Measurements from ENCODE around the gene SHMT1.
A peak's percentile ranks its signal among the peaks of the same experiment; 100 is the strongest.
"Not testable (repeated sequence)": the region's sequence is repeated elsewhere in the genome, so short reads cannot be mapped to it uniquely, and the experiment has no call there.

The SHMT1 gene

DNA sequence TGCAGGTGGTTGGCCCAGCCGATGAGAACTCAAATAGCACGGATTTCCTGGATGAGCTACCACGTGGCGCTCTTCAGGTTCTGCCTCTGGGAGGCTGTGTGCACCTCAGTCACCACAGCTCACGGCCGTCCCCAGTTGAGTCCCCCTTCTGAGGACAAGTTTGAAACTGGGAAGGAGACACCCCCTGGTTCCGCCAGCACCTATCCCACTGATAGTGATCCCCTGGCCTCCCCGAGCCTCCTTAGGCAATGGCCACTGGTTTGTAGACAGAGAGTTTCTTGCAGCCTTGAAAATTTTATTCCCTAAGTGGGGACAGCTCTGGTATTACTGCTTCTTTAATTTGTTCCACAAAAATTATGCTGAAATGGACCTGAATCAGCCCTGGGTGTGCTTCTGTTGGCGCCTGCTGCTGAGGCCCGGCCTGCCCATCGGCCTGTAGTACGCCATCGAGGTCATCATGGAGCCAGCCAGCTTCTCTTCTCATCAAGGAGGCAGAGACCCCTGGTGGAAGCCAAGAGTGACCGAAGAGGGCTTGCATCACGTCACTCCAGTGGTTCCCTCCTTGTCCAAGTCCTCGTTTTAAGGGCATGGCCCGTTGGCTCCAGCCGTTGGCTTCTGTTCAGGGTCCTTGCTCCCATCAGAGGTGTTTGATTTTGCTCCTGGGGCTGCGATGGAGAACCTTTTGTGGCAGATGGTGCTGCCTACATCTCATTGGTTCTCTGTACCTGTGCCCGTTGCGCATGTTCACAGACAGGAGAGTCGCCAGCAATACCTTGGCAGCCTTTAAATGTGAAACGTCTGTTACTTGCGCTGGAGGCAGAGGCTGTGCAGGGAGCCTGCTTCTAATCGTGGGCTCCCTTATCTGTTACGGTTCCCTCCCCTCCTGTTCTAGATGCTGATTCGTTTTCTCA lies 39.0 kb downstream of the SHMT1 start:
- DNase-seq, result no peak

DNA sequence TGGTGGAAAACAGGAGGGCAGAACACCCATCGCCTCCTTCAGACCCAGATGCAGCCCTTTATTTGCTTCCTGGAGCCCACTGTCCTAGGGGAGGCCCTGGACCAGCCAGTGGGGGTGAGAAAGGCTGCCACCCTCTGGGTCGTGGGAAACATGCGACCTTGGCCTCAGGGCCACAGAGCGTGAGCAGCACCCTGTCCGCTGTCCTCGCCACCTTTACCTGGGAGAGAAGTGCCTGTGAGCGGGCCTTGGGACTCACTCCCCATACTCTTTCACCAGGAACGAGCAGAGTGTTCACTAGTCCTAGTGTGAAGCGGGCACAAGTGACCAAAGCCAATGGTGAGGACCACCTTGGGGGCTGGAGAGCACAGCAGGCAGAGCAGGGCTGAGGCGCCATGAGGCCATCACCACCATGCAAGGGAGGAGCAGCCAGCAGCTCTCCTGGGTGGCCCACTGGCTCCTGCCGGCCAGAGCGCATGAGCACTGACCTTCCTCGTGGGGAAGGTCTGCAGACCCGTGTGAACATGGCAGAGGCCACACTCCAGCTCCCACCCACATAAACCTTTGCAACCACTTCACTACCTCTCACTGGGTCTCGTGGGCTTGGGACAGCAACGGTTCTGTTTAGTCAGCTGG lies 39.7 kb downstream of the SHMT1 start:
- DNase-seq, result no peak

DNA sequence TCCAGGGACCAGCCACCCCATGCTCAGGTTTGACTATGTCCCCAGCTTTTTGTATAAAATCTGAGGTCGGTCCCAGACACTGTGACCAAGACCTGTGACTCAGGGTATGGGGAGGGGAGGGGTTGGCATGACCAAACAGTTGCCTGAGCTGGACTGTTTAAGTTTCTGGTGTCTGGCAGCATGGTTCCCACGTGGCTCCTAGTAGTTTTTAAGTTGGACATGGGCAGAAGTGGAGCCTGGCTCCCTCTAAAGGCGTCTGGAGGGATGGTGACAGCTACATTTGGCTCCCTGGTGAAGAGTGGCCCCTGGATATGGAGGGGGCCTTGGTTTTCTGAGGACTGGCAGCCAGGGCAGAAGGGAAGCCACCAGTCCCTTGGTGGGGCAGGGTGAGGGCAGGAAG lies 40.3 kb downstream of the SHMT1 start:
- DNase-seq, result no peak

DNA sequence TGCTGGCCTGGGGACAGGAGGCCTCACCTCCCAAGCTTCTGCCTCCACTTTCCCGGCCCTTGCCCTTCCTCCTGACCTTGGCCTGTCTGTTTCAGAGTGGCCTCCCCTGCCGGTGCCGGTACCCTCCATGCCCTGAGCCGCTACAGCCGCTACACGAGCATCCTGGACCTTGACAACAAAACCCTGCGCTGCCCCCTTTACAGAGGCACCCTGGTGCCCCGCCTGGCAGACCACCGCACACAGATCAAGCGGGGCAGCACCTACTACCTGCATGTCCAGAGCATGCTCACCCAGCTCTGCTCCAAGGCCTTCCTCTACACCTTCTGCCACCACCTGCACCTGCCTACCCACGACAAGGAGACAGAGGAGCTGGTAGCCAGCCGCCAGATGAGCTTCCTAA lies 40.8 kb downstream of the SHMT1 start:
- DNase-seq, result no peak

DNA sequence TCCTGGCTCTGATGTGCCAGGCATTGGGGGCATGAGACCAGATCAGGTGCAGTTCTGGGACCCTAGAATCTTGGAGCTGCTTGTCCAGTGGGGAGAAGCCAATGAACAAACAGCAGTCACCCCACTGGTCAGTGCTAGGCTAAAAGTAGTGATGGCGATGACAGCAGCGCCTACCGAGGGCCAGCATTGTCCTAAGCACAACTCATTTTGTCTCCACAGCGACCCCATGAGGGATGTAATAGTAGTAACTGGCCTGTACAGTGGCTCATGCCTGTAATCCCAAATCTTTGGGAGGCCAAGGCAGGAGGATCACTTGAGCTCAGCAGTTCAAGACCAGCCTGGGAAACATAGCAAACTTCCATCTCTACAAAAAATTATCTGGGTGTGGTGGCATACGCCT lies 42.0 kb downstream of the SHMT1 start:
- DNase-seq, result no peak

DNA sequence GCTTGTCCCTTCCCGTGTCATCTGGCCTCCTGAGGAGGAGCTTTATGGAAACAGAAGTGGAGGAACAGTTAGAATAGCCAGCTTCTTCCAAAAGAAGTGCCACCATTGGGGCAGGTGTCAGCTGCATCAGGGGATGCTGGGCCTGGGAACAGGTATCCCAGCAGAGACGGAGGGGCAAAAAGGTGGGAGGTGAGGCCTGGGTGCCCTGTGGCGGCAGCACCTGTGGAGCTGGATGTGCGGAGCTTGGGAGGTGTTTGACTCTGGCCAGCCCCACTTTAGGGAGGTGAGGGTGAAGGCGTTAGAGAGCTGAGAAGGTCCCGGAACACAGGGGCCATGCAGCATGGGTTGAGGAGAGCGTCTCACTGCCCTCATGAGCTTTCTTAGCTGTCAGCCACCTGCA lies 43.0 kb downstream of the SHMT1 start:
- no peak for DNase-seq

DNA sequence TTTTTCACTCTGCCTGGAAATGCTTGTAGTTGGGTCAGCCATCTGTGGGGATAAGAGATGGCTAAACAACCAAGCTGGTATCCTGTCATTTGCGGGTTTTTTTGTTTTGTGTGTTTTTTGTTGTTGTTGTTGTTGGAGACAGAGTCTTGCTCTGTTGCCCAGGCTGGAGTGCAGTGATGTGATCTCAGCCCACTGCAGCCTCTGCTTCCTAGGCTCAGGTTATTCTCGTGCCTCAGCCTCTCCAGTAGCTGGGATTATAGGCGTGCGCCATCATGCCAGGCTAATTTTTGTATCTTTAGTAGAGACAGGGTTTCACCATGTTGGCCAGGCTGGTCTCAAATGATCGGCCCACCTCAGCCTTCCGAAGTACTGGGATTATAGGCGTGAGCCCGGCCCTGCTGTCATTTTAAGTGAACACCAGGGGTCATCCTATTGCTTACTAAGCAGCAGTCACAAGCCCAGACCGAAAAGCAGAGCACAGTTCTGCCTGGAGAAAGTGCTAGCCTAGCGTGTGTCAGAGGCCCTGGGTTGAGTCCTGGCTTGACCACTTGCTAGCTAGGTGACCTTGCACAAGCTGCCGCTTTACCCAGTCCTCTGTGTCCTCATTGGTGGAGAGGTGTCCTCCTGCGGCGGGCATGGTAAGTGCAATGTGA lies 43.6 kb downstream of the SHMT1 start:
- no peak for DNase-seq

DNA sequence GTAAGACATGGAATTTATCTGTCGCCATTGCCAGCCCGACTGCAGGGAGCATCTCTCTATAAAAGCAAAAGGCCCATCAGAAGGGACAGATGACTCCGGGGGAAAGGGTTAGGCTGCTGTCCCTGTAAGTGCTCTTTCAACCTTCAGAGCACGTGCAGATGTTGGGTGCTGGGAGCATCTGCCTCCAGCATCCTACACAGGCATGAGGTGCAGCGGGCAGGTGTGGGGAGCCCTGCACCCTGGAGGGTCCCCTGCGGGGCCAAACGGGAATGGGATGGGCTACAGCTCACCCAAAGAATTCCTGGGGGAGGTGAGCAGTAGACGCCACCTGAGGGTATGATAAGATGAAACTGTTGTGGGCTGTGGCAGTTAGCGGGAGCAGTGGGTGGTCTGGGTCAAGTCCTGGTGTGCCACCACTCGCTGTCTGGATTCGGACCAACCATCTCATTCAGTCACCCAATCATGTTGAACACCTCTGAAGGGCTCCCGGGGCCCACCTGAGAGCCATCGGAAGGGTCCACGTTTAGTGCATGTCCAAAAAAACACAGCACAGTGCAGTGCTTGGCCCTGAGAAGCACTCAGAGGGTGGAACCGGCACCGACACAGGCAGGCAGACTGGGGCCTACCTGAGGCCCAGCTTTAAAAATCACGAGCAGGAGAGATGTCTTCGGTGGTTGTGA lies 44.4 kb downstream of the SHMT1 start:
- DNase-seq, result no peak

DNA sequence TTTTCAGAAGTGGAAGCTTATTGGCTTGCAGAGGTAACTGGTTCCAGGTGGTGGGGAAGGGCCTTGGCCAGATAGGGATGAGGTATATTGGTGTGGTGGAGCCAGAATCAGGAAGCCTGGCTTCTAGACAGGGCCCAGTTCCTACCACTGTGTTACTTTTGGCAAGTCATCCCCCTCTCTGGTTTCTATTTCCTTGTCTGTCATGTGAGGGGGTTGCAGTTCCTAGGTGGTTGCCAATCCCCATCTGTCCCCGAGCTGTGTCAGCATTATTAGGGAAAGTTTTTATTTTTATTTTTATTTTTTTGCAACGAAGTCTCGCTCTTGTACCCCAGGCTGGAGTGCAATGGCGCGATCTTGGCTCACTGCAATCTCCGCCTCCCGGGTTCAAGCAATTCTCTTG lies 45.2 kb downstream of the SHMT1 start:
- DNase-seq, result no peak

DNA sequence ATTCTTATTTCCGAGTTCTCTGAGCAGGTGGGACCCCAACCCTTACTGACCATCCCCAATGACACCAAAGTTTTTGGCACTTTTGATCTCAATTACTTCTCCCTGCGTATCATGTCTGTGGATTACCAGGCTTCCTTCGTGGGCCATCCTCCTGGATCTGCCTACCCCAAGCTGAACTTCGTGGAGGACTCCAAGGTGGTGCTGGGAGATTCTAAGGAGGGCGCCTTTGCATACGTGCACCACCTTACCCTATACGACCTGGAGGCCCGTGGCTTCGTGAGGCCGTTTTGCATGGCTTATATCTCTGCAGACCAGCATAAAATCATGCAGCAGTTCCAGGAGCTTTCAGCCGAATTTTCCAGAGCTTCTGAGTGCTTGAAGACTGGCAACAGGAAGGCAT lies 47.4 kb downstream of the SHMT1 start:
- no peak for DNase-seq

DNA sequence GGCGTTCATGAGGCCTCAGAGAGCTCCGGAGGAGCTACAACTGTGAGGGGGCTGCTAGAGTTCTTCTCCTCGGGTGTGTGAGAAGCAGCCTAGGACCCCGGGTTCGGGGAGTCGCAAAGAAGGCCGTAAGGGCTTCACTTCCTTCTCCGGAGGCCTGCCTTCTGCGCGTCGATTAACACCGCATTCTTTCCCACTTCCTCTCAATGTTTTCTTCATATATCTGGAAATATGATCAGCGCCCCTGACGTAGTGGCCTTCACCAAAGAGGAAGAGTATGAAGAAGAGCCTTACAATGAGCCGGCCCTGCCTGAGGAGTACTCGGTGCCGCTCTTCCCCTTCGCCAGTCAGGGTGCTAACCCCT lies 47.8 kb downstream of the SHMT1 start:
- DNase-seq, result peak; percentile 44

DNA sequence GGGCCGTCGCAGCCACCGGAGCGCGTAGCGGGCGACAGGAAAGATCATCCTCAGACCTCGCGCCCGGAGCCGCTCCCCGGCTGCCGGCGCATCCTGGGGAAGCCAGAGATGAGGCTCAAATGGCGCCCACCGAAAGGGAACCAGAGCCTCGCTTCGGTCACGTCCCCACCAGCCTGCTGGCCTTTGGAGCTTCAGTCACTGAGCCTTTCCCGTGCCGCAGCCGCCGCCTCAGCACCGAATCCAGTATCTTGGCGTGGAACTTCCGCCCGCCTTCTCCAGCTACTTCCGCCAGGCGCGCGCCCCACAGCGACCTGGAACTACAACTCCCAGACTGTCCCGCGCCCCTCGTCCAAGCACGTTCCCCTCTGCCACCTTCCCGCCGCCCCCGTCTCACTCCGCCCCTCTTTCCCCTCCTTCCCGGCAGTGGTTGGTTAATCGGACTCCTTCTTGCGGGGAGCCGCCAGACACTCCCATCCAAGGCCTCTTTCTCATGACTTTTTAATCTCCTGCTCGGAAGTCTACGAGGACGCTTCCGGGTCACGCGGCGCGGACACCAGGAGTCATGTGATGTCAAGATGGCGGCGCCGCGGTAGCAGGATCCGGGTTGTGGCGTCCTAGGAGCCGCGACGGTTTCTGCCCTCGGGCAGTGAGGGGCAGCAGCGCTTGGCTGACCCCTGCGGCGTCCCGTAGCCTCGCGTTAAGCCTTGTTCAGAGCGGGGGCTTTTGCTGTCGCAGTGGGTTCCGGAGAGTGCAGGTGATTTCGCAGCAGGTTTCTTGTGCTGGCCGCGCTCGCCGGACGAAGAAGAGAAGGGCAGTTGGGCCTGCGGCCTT lies 48.4 kb downstream of the SHMT1 start, which contains the start of the genes SMCR8 and TOP3A:
SMCR8 (plus strand) TSS at position 563 of the 831 bp plus-strand sequence. CDS start 497 bp downstream, outside the sequence.
TOP3A (minus strand) TSS at position 264 of the 831 bp plus-strand sequence; CDS start at position 48, 216 bp downstream.
- DNase-seq, result peak; percentile 98

DNA sequence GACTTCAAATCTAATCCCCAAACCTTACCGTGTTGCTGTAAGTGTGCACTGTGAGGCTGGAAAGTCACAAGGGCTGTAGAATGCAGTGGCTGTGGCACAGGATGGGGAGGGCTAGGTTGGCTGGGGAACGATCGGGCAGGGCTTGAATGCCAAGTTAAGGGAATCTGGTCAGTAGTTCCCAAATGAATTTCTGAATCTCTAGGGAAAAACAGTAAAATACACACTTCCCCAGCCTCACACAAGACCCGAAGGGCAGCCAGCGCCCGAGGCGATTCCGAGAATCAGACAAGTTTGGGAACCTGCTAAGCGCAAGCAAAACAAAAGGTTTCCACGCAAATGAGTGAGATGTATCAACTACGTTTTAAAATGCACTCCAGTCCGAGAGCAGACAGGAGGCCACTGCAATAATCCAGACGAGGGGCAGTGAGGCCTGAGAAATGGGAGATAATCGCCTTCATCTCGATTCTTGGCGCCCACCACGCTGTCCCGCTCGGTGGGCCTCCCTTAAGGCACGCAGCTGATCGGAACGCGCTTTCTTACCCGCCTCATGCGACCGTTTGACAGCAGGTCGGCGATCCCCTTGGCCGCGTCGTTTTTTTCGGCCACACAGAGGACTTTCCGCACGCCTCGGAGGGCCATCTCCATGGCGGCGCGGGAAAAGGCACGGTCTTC lies 49.2 kb downstream of the SHMT1 start:
- no peak for DNase-seq

DNA sequence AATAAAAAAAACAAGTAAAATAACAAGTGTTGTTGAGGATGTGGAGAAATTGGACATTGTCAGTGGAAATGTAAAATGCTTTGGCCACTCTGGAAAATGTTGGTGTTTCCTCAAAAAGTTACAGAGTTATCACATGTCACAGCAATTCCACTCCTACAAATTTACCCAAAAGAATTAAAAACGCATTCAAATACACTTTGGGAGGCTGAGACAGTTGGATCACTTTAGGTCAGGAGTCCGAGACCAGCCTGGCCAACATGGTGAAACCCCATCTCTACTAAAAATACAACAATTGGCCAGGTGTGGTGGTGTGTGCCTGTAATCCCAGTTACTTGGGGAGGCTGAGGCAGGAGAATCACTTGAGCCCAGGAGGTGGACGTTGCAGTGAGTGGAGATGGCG lies 54.1 kb downstream of the SHMT1 start:
- DNase-seq, result no peak

DNA sequence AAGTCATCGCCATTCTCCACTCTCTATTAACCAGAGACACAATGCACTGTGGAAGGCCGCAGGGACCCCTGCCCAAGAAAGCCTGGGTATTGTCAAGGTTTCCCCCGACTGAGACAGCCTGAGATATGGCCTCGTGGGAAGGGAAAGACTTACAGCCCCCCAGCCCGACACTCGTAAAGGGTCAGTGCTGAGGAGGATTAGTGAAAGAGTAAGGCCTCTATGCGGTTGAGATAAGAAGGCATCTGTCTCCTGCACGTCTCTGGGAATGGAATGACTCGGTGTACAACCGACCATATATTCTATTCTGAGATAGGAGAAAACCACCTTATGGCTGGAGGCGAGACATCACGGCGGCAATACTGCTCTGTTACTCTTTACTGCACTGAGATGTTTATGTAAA lies 60.1 kb downstream of the SHMT1 start:
- not testable (repeated sequence) for DNase-seq

DNA sequence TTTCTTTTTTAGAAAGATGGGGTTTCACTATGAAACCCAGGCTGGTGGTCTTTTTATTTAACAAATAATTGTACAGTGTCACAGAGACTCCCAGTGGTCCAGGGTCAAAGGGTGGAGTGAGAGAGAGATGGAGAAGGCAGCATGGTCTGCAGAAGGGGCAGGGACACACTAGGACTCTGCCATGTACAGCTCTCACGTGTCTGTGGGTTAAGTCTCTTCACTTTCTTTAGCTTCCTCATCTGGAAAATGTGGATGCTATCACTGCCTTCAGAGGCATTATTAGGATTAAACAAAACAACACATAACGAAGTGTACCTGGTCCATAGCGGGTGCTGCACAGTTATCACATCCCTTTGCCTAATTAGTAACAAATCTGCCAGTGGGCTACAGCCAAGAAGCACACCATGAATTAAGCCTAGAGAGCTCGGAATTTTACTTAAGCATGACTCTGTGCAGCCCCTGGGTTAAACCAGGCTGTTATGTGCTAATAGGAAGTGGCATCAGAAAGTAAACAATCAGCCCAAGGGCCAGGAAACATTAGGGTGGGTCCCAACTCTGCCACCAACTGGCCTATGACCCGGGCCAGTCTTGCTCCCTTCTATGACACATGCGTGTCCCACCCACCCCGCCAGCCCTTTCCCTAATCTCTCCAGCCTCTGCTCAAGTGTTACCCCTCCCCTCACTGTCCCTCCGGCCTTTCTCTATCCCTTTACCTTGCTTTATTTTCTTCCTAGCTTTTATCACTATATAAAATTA lies 62.4 kb downstream of the SHMT1 start:
- no peak for DNase-seq

DNA sequence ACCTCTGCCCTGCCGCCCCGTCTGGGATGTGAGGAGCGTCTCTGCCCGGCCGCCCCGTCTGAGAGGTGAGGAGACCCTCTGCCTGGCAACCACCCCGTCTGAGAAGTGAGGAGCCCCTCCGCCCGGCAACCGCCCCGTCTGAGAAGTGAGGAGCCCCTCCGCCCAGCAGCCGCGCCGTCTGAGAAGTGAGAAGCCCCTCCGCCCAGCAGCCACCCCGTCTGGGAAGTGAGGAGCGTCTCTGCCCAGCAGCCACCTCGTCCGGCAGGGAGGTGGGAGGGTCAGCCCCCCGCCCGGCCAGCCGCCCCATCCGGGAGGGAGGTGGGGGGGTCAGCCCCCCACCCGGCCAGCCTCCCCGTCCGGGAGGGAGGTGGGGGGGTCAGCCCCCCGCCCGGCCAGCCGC lies 65.3 kb downstream of the SHMT1 start:
- not testable (repeated sequence) for DNase-seq

DNA sequence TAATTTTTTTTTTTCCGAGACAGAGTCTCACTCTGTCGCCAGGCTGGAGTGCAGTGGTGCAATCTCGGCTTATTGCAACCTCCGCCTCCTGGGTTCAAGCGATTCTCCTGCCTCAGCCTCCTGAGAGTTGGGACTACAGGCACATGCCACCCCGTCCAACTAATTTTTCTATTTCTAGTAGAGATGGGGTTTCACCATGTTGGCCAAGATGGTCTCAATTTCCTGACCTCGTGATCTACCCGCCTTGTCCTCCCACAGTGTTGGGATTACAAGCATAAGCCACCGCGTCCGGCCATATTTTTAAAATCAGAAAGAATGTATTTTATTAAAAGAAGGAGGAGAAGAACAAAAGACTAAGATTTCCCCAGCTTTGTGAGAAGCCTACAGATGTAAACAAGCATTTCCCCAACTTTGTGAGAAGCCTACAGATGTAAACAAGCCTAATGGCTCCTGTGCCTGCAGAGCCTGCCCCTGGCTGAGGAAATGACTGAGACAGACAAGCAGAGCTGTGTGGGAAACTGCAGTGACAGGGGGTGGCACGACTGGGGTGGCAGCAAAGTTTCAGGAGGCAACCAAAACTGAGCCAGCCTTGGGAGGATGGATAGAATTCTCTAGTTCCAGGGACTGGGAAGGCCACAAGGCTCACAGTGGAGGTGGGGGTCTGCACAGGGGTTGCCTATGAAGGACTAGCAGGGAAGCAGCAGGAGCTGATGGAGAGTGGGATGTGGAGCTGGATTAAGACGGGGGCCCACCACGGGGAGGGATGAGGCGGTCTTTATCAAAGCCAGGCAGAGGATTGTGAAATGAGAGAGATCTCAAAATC lies 71.4 kb downstream of the SHMT1 start:
- DNase-seq, result no peak

DNA sequence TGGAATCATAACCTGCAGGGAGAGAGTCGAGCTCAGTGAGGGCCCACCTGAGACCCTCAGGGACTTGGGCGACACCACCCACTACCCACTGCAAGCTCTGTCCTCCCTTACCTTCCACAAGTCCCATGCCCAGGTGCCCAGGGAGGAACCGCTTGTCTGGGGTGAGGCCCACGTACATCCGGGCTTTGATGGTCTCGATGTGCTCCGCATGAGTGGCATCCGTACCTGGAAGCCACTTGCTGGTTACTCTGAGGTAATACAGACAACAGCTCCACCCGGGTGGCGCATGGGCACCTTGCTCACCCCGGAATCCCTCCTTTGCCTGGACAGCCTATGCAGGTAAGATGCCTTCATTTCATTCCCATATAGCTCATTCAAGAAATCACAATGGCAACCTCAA lies 78.1 kb downstream of the SHMT1 start:
- no peak for DNase-seq

DNA sequence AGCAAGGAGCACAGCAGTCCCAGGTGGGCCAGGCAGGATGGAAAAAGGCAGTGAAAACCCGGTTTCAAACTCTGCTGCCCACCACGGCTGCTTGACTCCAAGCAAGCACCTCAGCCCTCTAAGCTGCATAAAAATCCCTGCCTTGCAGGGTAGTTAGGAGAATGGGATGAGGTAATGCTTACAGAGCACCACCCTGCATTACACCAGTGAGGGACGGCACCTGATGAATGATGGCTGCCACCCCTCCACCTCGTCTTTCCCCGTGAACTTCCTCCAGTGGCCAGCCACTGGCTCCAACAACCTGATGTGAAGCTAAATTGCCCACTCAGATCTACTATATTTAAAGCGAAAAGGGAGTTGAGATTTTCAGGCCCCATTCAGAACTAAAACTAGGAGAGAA lies 81.6 kb downstream of the SHMT1 start:
- DNase-seq, result no peak
